ENCODE data around the gene LTBP4. TPM values are rescaled to one million over a fixed set of nuclear protein-coding genes. Genes with fewer than 3 reads are reported as not detected.

LTBP4 gene
- total and polyA plus RNA-seq, 8 donors = 151 to 519 (median 345) TPM

GRCh38 chr19:40626918-40627317, 25.7 kb downstream of the LTBP4 start:
- H3K27me3 ChIP-seq = no peaks in the 10 kb centered on the region
- no peak for TF ChIP-seq CTCF (IDR thresholded peaks at IDR 0.05)
- peaks cover 0 to 33% of the 10 kb centered on the region in 2 donors for H3K36me3 ChIP-seq

GRCh38 chr19:40627486-40628279, 26.5 kb downstream of the LTBP4 start:
- Histone ChIP-seq H3K4me3 (no peak overlapping the region), H3K36me3 (peaks cover 0 to 25% of the 10 kb centered on the region in 2 donors), H3K27me3 (no peaks in the 10 kb centered on the region), H3K27ac (no peak overlapping the region), H3K4me1 (no peaks in the 10 kb centered on the region), H3K9me3 (no peaks in the 10 kb centered on the region)
- ATAC-seq (no peak), DNase-seq (peak in 1 of 4 donors; percentile 75)
- intact Hi-C loops (cut with DNase I) = no loop called here
- TF ChIP-seq CTCF (IDR thresholded peaks at IDR 0.05) = no peak

More at GRCh38 chr19:40626918-40627317, 25.7 kb downstream of the LTBP4 start:
- no peak overlapping the region for H3K4me3 ChIP-seq
- intact Hi-C loops (cut with DNase I) = no loop called here
- H3K27ac ChIP-seq = no peak overlapping the region
- H3K4me1 ChIP-seq = no peaks in the 10 kb centered on the region
- no peaks in the 10 kb centered on the region for H3K9me3 ChIP-seq
- peak in 1 of 4 donors; percentile 64 for DNase-seq
- no peak for ATAC-seq

- no peaks in the 10 kb centered on the region for H3K4me1 ChIP-seq
Observed at GRCh38 chr19:40629346-40629745, 28.2 kb downstream of the LTBP4 start.

GRCh38 chr19:40630571-40631160, 29.5 kb downstream of the LTBP4 start:
- Histone ChIP-seq H3K27me3 (peaks cover 0 to 7% of the 10 kb centered on the region in 2 donors), H3K4me3 (no peak overlapping the region), H3K4me1 (no peaks in the 10 kb centered on the region), H3K36me3 (peaks cover 0 to 11% of the 10 kb centered on the region in 2 donors), H3K27ac (no peak overlapping the region), H3K9me3 (no peaks in the 10 kb centered on the region)
- no peak for TF ChIP-seq CTCF (IDR thresholded peaks at IDR 0.05)
- ATAC-seq (no peak), DNase-seq (peak in 1 of 4 donors; percentile 19)
- intact Hi-C loops (cut with DNase I) = loop anchor here in 1 of 2 donors (10.0 kb wide), 1 partner anchor 86 kb away; no protein-coding TSS in a partner anchor

More at GRCh38 chr19:40629346-40629745, 28.2 kb downstream of the LTBP4 start:
- TF ChIP-seq CTCF (IDR thresholded peaks at IDR 0.05) = no peak
- peak in 1 of 4 donors; percentile 79 for DNase-seq
- Histone ChIP-seq H3K36me3 (peaks cover 0 to 13% of the 10 kb centered on the region in 2 donors), H3K27ac (no peak overlapping the region), H3K27me3 (no peaks in the 10 kb centered on the region), H3K4me3 (no peak overlapping the region), H3K9me3 (no peaks in the 10 kb centered on the region)
- no peak for ATAC-seq
- intact Hi-C loops (cut with DNase I) = no loop called here

Data from left lung (tissue), 10 donors.